Fibroblast of the conjunctiva (primary cell): ENCODE results near the gene KIF23.

Experiments used
- DNase-seq: peaks from one replicate; pipeline ENCODE4 v3.0.0-alpha.2; 2010; ENCODE audit warnings: low read depth

KIF23 gene

DNA sequence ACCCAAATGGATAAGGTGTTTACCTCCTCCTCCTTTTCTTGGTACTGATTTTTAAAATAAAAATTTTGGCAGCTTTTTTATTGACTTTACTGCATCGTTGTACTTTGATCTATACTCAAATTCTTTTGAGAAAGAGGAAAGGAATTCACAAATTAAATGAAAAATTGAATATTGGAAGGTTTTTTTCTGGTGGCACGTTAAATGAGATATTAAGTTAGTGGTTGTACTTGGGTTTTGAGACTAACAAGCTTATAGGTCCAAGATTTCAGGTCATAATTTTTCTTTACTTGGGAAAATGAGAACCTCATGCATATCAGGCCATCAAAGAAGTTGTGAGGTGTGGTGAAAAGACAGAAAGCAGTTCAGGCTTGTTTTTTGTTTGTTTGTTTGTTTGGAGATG is 52.6 kb downstream of the KIF23 start:
- DNase-seq: no peak

DNA sequence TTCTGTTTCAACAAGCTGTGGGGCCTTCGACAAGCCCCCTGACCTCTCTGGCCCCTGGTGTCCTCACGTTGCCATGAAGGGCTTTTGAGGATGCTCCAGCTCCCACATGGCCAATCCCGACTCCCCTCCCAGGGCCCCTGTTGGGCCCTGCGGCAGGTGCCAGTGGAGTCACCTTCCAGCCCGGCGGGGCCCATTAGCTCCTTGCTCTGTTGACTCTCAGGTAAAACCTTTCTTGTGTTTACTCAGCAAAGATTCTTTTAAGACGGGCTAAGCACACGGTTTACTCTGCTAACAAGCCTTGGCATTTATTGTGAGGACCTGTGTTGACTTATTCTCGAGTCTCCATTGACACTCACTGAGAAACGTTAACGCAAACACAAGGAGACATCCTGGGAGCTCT is 53.5 kb downstream of the KIF23 start:
- DNase-seq: no peak

GRCh38 chr15:69468241-69469121 is 54.3 kb downstream of the KIF23 start:
- DNase-seq: no peak

GRCh38 chr15:69469467-69470201 is 55.5 kb downstream of the KIF23 start:
- DNase-seq: no peak

GRCh38 chr15:69472046-69472445 is 57.9 kb downstream of the KIF23 start:
- DNase-seq: no peak

- DNase-seq: no peak
These were observed 58.4 kb downstream of the KIF23 start for GRCh38 chr15:69472562-69472961.

GRCh38 chr15:69474291-69474690 is 60.1 kb downstream of the KIF23 start:
- DNase-seq: no peak

GRCh38 chr15:69474846-69475455 is 60.8 kb downstream of the KIF23 start:
- DNase-seq: no peak

DNA sequence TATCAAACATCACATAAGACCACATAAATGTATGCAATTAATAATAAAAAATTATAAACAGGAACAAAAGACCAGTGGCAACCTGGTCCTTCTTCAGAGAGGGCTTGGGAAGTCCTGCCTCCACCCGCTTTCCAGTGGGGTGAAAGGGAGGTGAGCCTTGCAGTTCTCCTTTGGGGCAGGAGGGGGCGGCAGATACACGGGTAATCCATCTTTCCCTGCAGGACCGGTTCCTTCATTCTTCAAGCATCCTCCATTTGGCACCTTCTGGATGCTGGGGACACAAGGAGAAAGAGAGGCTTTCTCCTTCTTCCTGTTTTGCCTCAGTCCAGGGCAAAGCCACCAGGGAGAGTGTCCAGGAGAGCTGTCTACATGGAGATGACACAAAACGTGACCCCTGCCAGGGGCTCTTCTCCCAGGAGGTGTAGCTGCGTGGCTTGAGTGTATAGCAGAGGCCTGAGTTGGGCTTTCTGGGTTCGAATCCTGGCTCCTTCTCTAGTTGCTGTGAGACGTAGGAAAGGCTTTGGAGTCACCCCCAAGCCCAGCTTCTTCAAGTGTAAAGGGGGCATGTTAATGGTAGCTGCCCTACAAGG is 61.7 kb downstream of the KIF23 start:
- DNase-seq: peak; percentile 49

- DNase-seq: no peak
These were observed 62.7 kb downstream of the KIF23 start for GRCh38 chr15:69476704-69477473.

- DNase-seq: no peak
These were observed 64.2 kb downstream of the KIF23 start for GRCh38 chr15:69478259-69478781.

DNA sequence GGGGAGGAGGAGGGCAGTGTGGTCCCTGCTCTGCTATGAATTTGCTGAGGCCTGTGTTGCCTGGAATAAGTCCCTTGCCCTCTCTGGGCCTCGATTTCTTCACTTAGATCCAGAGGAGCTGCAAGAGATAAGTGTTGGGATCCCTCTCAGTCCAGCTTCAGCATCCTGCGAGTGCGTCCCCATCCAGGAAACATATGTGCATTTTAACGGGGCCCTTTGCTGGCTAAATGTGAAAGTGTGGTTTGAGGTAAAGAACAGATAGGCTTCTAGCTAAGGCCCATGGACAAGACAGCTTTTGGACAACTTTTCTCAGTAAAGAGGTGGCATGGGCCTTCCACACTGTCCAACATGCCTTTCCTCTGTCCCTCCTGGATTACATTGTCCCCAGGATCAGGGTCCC is 64.9 kb downstream of the KIF23 start:
- DNase-seq: no peak

DNA sequence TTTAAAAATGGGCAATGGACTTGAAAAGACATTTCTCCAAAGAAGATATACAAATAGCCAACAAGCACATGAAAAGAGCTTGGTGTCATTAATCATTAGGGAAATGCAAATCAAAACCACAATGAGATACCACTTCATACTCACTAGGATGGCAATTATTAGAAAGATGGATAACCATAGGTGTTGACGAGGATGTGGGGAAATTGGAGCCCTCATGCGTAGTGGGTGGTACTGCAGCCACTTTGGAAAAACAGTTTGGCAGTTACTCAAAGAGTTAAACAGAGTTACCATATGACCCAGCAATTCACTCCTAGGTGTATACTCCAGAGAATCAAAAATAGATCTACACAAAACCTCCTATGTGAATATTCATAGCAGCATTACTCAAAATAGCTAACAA is 65.8 kb downstream of the KIF23 start:
- DNase-seq: no peak

GRCh38 chr15:69480932-69481331 is 66.8 kb downstream of the KIF23 start:
- no peak for DNase-seq

DNA sequence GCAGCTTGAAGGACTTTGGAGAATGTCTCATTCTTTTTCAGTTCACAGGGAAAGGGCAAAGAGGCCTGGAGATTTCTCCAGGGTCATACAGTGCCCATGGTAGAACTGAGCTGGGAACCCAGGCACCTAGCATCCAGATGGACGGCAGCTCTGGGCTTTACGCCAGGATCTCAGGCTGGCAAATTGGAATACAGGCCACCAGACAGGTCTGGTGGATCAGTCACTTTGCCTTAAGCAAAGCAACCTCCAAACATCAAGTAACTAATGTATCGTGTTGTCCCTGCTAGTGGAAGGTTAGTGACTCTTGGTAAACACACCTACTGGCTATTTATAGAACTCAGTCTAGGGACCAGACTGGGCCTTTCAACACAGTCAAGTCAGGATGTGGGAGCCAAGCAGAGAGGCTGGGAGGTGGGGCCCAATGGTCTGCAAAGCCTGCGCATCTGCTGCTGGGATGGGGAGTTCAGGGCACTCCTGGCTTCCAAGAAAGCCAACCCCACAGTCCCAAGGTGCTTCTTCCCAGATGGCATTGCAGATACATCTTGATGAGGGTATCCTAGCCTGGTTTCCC is 68.6 kb downstream of the KIF23 start:
- DNase-seq: no peak

DNA sequence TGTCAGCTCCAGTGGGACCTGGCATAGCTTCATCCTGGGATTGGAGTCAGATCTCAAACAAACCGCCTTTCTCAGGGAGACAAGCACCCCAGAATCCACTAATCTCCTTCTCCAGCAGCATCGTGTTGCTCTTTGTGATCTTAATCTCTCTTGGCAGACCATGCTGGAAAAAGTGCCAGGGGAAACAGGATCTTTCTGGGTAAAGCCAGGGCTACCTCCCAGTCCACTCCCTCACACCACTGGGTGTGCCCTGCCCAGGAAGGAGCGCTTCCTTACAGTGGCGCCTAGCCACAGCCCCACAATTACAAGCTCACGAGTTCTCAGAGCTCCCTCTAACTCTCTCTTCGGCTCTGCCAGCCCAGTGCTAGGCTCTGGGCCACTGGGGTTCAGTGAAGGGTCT is 70.7 kb downstream of the KIF23 start:
- no peak for DNase-seq

- DNase-seq: no peak
These were observed 72.4 kb downstream of the KIF23 start for GRCh38 chr15:69486481-69487110.

DNA sequence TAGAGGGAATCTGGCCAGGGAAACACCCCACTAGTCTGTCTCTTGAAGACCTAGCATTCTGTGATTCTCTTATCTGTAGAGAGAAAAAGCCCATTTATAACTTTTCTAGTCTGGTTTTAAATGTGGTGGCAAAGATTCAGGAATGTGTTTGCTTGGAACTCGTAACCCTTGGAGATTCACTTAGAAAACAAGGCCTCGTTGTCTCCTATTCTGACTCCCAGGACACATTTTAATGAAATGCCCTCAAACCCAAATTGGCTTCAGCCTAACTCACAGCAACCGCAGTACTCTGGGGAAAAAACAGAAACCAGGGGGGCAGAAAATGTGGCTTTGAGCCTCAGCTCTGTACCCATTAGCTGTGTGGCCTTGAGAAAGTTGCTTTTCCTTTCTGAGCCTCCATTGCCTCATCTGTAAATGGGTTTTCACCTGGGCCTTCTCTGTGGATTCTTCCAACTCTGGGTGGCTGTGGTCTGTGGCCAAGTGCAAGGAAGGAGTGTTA is 75.0 kb downstream of the KIF23 start:
- DNase-seq: no peak

DNA sequence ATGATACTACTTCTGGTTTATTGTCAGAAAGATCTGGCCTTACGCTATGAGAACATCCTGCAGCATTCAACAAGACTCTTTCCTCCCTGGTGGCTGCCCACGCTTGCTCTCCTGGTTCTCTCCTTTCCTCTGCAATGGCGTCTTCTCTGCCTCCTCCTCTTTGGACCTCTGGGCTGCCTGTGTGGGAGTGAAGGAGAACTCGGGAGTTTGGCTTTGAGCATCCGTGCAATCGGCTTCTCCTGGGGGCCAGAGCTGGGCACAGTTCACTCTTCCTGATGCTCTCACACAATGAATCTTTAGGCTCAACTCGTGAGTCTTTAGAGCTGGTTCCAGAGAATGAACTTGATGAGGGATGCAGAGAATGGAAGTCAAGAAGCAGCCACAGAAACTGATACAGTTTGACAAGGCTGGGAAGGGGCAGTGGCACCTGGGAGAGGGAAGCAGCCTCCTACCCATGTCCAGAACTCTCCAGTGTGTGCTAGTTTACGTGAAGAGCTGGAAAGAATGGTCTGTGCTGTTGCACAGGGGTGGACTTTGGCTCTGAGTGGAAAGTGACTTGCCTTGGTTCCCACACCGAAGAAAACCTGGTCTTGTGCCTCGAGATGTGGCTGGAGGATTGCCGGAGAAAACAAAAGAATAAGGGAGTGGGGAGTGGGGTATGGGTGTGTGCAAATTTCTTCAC is 76.3 kb downstream of the KIF23 start:
- DNase-seq: no peak

- no peak for DNase-seq
These were observed 76.9 kb downstream of the KIF23 start for GRCh38 chr15:69491038-69491505.
